ENCODE results near the gene PAOX.

DNA sequence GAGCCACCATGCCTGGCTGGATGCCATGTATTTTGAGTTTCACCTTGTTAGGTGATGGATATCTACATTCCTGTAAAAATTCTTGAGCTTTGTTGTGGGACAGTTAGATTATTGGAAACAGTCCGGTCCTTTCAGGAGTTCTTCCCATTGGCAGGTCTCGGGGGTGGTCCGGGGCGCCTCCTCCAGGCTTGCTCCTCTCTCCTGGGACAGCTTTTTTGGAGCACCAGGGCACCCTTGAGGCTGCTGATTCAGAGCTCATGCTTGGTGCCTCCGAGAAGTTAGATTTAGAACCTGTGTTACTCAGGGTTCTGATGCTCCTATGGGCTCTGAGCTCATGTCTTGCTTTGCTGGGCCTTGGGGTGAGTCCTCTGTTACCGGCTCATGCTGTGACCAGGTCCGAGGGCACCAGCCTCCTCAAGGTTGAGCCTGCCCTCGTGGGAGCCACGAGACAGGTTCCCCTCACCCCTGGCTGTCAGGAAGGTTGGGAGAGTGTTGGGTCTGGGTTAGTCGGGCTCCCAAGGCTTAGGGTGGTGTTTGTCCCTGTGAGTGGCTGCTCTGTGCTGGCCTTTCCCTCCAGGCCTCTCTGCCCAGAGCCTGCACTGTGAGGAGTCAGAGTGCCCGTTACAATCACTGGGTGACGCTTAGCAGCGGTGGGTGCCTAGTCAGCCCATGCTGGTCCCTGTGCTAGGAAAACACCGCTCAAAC, 39.4 kb downstream of the PAOX start:
- TF ChIP-seq EP300 (IDR thresholded peaks at IDR 0.05) (no peak), POLR2AphosphoS5 (IDR thresholded peaks at IDR 0.05) (no peak)
- TF ChIP-seq, protein P1, sequence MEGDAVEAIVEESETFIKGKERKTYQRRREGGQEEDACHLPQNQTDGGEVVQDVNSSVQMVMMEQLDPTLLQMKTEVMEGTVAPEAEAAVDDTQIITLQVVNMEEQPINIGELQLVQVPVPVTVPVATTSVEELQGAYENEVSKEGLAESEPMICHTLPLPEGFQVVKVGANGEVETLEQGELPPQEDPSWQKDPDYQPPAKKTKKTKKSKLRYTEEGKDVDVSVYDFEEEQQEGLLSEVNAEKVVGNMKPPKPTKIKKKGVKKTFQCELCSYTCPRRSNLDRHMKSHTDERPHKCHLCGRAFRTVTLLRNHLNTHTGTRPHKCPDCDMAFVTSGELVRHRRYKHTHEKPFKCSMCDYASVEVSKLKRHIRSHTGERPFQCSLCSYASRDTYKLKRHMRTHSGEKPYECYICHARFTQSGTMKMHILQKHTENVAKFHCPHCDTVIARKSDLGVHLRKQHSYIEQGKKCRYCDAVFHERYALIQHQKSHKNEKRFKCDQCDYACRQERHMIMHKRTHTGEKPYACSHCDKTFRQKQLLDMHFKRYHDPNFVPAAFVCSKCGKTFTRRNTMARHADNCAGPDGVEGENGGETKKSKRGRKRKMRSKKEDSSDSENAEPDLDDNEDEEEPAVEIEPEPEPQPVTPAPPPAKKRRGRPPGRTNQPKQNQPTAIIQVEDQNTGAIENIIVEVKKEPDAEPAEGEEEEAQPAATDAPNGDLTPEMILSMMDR (IDR thresholded peaks at IDR 0.05), result no peak
